Measurements from ENCODE around the gene SETX.
"Not testable (repeated sequence)": the region's sequence is repeated elsewhere in the genome, so short reads cannot be mapped to it uniquely, and the experiment has no call there.

GRCh38 chr9:132377769-132378168, 23.0 kb upstream of the SETX start:
- not testable (repeated sequence) for TF ChIP-seq POLR2A (IDR thresholded peaks at IDR 0.05)
- TF ChIP-seq, protein P1, sequence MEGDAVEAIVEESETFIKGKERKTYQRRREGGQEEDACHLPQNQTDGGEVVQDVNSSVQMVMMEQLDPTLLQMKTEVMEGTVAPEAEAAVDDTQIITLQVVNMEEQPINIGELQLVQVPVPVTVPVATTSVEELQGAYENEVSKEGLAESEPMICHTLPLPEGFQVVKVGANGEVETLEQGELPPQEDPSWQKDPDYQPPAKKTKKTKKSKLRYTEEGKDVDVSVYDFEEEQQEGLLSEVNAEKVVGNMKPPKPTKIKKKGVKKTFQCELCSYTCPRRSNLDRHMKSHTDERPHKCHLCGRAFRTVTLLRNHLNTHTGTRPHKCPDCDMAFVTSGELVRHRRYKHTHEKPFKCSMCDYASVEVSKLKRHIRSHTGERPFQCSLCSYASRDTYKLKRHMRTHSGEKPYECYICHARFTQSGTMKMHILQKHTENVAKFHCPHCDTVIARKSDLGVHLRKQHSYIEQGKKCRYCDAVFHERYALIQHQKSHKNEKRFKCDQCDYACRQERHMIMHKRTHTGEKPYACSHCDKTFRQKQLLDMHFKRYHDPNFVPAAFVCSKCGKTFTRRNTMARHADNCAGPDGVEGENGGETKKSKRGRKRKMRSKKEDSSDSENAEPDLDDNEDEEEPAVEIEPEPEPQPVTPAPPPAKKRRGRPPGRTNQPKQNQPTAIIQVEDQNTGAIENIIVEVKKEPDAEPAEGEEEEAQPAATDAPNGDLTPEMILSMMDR (IDR thresholded peaks at IDR 0.05) = not testable (repeated sequence)
